ENCODE measurements around the gene STEAP4. TPM values are rescaled to one million over a fixed set of nuclear protein-coding genes. Genes with fewer than 3 reads are reported as not detected.

Gene STEAP4
- under 0.01 TPM in 2 replicates for total RNA-seq

DNA sequence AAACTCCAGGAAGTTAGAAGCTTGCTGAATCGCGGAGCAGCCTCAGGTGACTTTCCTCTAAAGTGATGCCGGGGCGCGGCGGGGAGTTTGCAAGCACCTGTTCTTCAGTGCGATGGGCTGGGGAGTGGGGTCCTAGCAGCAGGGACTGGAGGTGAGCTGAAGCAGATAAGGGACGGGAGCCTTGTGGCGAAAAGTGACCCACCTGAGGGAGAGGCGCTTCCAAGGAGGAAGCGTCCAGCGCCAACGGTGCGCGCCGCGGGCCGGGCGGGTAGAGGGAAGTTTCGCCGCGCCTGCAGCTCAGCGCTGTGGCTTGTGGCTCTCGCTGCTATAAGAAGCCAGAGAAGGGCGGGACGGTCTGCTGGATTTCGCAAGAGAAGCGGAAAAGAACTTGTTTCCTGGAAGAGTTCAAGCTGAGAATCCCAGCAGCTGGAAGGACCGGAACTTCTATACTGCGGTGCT, at the start of gene STEAP4:
Gene STEAP4, minus strand, starts transcription at position 305 of the 459 bp plus-strand sequence. CDS start 22,625 bp downstream, outside the sequence.

Other genes starting within 250 kb of the STEAP4 start
- gene SRI, start 86.9 kb downstream of the STEAP4 start, total RNA-seq: 141 and 176 TPM in 2 replicates